ENCODE results near the gene KCNH6. TPM values are rescaled to one million over a fixed set of nuclear protein-coding genes. Genes with fewer than 3 reads are reported as not detected.

KCNH6 gene
- total and polyA plus RNA-seq, 4 donors, result 0.09 TPM; not detected in 3

DNA sequence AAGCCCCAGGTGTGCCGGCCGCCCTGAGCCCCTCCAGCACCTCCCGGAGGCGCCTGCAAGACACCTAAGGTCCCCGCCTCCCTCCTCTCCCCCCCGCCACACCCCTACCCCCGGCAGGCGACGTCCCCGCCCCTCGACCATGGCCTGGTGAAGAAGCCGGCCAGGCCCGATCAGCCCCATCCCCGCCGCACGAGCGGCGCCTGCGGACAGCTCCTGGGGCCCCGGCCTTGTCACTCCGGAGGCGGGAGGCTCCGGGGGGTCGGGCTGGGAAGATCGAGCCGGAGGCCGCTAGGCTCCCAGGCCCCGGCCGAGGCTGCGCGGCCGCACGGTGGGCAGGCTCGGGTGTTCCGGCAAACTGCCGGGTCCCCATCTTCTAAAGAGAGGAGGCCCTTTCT lies 46.7 kb upstream of the KCNH6 start:
- Histone ChIP-seq H3K4me1 (ENCODE audit: control insufficient read depth in 4 of 4, insufficient read depth in 4 of 4, low read length in 3 of 4) (peaks cover 5 to 16% (median 10%) of the 10 kb centered on the region in 4 donors), H3K27me3 (ENCODE audit: control insufficient read depth in 4 of 4, insufficient read depth in 4 of 4, low read length in 3 of 4) (peaks cover 0 to 8% (median 4%) of the 10 kb centered on the region in 4 donors), H3K9ac (ENCODE audit: low read depth in 1 of 2, low read length in 2 of 2) (no peak overlapping the region), H3K36me3 (ENCODE audit: control insufficient read depth in 4 of 4, insufficient read depth in 3 of 4, low read depth in 1 of 4, low read length in 3 of 4) (no peaks in the 10 kb centered on the region), H3K9me3 (ENCODE audit: control insufficient read depth in 4 of 4, low read length in 3 of 4) (no peaks in the 10 kb centered on the region), H3K27ac (ENCODE audit: low read depth in 1 of 2, low read length in 2 of 2) (no peak overlapping the region), H3K4me3 (ENCODE audit: low read depth in 1 of 3, low read length in 3 of 3) (peak overlapping the region in 2 of 3 donors; percentile 30 to 57)
- 3% methylated on average over 36 of the region's 36 CpGs for WGBS
- TF ChIP-seq FOXA2 (IDR thresholded peaks at IDR 0.05) (no peak), HNF4A (conservative IDR thresholded peaks at IDR 0.05) (no peak), RXRA (IDR thresholded peaks at IDR 0.05) (no peak), NR2F2 (IDR thresholded peaks at IDR 0.05) (no peak), YY1 (IDR thresholded peaks at IDR 0.05) (no peak), FOXA1 (IDR thresholded peaks at IDR 0.05) (no peak), TAF1 (conservative IDR thresholded peaks at IDR 0.05) (no peak), GABPA (IDR thresholded peaks at IDR 0.05 in 1 of 2, conservative IDR thresholded peaks at IDR 0.05 in 1 of 2) (no peak), JUND (IDR thresholded peaks at IDR 0.05) (no peak)
- TF ChIP-seq, protein P1, sequence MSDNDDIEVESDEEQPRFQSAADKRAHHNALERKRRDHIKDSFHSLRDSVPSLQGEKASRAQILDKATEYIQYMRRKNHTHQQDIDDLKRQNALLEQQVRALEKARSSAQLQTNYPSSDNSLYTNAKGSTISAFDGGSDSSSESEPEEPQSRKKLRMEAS (IDR thresholded peaks at IDR 0.05), result no peak
- TF ChIP-seq, protein P2, sequence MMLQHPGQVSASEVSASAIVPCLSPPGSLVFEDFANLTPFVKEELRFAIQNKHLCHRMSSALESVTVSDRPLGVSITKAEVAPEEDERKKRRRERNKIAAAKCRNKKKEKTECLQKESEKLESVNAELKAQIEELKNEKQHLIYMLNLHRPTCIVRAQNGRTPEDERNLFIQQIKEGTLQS (IDR thresholded peaks at IDR 0.05), result no peak
- no peak for DNase-seq (ENCODE audit: low spot score)

- H3K9me3 ChIP-seq (ENCODE audit: control insufficient read depth in 4 of 4, low read length in 3 of 4), result no peaks in the 10 kb centered on the region
- DNase-seq (ENCODE audit: low spot score), result no peak
- H3K36me3 ChIP-seq (ENCODE audit: control insufficient read depth in 4 of 4, insufficient read depth in 3 of 4, low read depth in 1 of 4, low read length in 3 of 4), result no peaks in the 10 kb centered on the region
- H3K27ac ChIP-seq (ENCODE audit: low read depth in 1 of 2, low read length in 2 of 2), result no peak within 1 kb of the TSS
- H3K27me3 ChIP-seq (ENCODE audit: control insufficient read depth in 4 of 4, insufficient read depth in 4 of 4, low read length in 3 of 4), result peaks cover 0 to 8% (median 4%) of the 10 kb centered on the region in 4 donors
- under 1% methylated on average over 78 of the region's 78 CpGs for WGBS
- H3K9ac ChIP-seq (ENCODE audit: low read depth in 1 of 2, low read length in 2 of 2), result no peak within 1 kb of the TSS
- peak within 1 kb of the TSS in 2 of 3 donors; percentile 41 to 57 for H3K4me3 ChIP-seq (ENCODE audit: low read depth in 1 of 3, low read length in 3 of 3)
- TF ChIP-seq YY1 (IDR thresholded peaks at IDR 0.05), result no peak
- TF ChIP-seq, protein P3, sequence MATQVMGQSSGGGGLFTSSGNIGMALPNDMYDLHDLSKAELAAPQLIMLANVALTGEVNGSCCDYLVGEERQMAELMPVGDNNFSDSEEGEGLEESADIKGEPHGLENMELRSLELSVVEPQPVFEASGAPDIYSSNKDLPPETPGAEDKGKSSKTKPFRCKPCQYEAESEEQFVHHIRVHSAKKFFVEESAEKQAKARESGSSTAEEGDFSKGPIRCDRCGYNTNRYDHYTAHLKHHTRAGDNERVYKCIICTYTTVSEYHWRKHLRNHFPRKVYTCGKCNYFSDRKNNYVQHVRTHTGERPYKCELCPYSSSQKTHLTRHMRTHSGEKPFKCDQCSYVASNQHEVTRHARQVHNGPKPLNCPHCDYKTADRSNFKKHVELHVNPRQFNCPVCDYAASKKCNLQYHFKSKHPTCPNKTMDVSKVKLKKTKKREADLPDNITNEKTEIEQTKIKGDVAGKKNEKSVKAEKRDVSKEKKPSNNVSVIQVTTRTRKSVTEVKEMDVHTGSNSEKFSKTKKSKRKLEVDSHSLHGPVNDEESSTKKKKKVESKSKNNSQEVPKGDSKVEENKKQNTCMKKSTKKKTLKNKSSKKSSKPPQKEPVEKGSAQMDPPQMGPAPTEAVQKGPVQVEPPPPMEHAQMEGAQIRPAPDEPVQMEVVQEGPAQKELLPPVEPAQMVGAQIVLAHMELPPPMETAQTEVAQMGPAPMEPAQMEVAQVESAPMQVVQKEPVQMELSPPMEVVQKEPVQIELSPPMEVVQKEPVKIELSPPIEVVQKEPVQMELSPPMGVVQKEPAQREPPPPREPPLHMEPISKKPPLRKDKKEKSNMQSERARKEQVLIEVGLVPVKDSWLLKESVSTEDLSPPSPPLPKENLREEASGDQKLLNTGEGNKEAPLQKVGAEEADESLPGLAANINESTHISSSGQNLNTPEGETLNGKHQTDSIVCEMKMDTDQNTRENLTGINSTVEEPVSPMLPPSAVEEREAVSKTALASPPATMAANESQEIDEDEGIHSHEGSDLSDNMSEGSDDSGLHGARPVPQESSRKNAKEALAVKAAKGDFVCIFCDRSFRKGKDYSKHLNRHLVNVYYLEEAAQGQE (IDR thresholded peaks at IDR 0.05), result no peak
- TF ChIP-seq NR2F2 (IDR thresholded peaks at IDR 0.05), result no peak
- no peak for TF ChIP-seq SP1 (IDR thresholded peaks at IDR 0.05)
- no peak for TF ChIP-seq GABPA (IDR thresholded peaks at IDR 0.05 in 1 of 2, conservative IDR thresholded peaks at IDR 0.05 in 1 of 2)
- no peak for TF ChIP-seq EGR1 (IDR thresholded peaks at IDR 0.05; ENCODE audit: low read depth in 2 of 2)
- TF ChIP-seq HNF4A (conservative IDR thresholded peaks at IDR 0.05), result no peak
- TF ChIP-seq RXRA (IDR thresholded peaks at IDR 0.05), result no peak
- no peak for TF ChIP-seq JUND (IDR thresholded peaks at IDR 0.05)
- TF ChIP-seq, protein P1 (IDR thresholded peaks at IDR 0.05), result no peak
- TF ChIP-seq TAF1 (conservative IDR thresholded peaks at IDR 0.05), result no peak
- TF ChIP-seq, protein P2 (IDR thresholded peaks at IDR 0.05), result no peak
- no peak for TF ChIP-seq ZBTB33 (IDR thresholded peaks at IDR 0.05)
- TF ChIP-seq FOXA2 (IDR thresholded peaks at IDR 0.05), result no peak
- peaks cover 5 to 16% (median 10%) of the 10 kb centered on the region in 4 donors for H3K4me1 ChIP-seq (ENCODE audit: control insufficient read depth in 4 of 4, insufficient read depth in 4 of 4, low read length in 3 of 4)
These were observed 46.2 kb upstream of the KCNH6 start, which contains the start of gene ACE for GRCh38 chr17:63476854-63477479. TSS of gene ACE (plus strand) at chr17:63477061. CDS start at chr17:63477095, 34 bp downstream.
